Measurements from ENCODE around the gene PWWP2A.

PWWP2A gene

GRCh38 chr5:160129841-160130240, 10.6 kb upstream of the PWWP2A start:
- DNase-seq (ENCODE audit: low spot score): peak; percentile 43

- no peak for DNase-seq (ENCODE audit: low spot score)
Observed at GRCh38 chr5:160128632-160129031, 9.4 kb upstream of the PWWP2A start.

GRCh38 chr5:160119905-160120266, 636 bp upstream of the PWWP2A start:
- no peak for DNase-seq (ENCODE audit: low spot score)

GRCh38 chr5:160118349-160119141, 705 bp downstream of the PWWP2A start:
- DNase-seq (ENCODE audit: low spot score): peak; percentile 78

GRCh38 chr5:160116991-160117390, 2.3 kb downstream of the PWWP2A start:
- no peak for DNase-seq (ENCODE audit: low spot score)

- no peak for DNase-seq (ENCODE audit: low spot score)
Observed at GRCh38 chr5:160108124-160108523, 11.1 kb downstream of the PWWP2A start.

- no peak for DNase-seq (ENCODE audit: low spot score)
Observed at GRCh38 chr5:160105686-160106360, 13.4 kb downstream of the PWWP2A start.

GRCh38 chr5:160097991-160098390, 21.3 kb downstream of the PWWP2A start:
- DNase-seq (ENCODE audit: low spot score): no peak

- no peak for DNase-seq (ENCODE audit: low spot score)
Observed at GRCh38 chr5:160096178-160096577, 23.1 kb downstream of the PWWP2A start.

GRCh38 chr5:160092960-160093707, 26.1 kb downstream of the PWWP2A start:
- no peak for DNase-seq (ENCODE audit: low spot score)

- no peak for DNase-seq (ENCODE audit: low spot score)
Observed at GRCh38 chr5:160092514-160092913, 26.7 kb downstream of the PWWP2A start.

GRCh38 chr5:160090059-160090458, 29.2 kb downstream of the PWWP2A start:
- no peak for DNase-seq (ENCODE audit: low spot score)

GRCh38 chr5:160089531-160089930, 29.7 kb downstream of the PWWP2A start:
- no peak for DNase-seq (ENCODE audit: low spot score)

- DNase-seq (ENCODE audit: low spot score): no peak
Observed at GRCh38 chr5:160088805-160089204, 30.4 kb downstream of the PWWP2A start.

- no peak for DNase-seq (ENCODE audit: low spot score)
Observed at GRCh38 chr5:160087199-160087598, 32.1 kb downstream of the PWWP2A start.

GRCh38 chr5:160084144-160084543, 35.1 kb downstream of the PWWP2A start:
- DNase-seq (ENCODE audit: low spot score): no peak

- DNase-seq (ENCODE audit: low spot score): peak; percentile 48
Observed at GRCh38 chr5:160083501-160083900, 35.7 kb downstream of the PWWP2A start.

GRCh38 chr5:160082614-160083500, 36.4 kb downstream of the PWWP2A start:
- peak; percentile 86 for DNase-seq (ENCODE audit: low spot score)

GRCh38 chr5:160081495-160081894, 37.8 kb downstream of the PWWP2A start:
- DNase-seq (ENCODE audit: low spot score): no peak

- DNase-seq (ENCODE audit: low spot score): no peak
Observed at GRCh38 chr5:160079753-160080152, 39.5 kb downstream of the PWWP2A start.

- no peak for DNase-seq (ENCODE audit: low spot score)
Observed at GRCh38 chr5:160076997-160077396, 42.3 kb downstream of the PWWP2A start.

- no peak for DNase-seq (ENCODE audit: low spot score)
Observed at GRCh38 chr5:160075073-160075472, 44.2 kb downstream of the PWWP2A start.
